Transverse colon (tissue), 3 donors: ENCODE results near the gene OSTN.

Source experiments
- EP300 ChIP-seq: sonication (generic); formaldehyde crosslinking; IDR thresholded peaks from one replicate; pipeline ENCODE4 v1.6.1; 2017; ENCODE audit warnings: antibody characterized with exemption, low read depth
- TF ChIP-seq, protein P1 (sequence below), 5 experiments: fragments of 200-600 bp in 3 of 5; fragments of 450-650 bp in 2 of 5; sonication (generic) in 3 of 5; IDR thresholded peaks; 1 replicate in 2 of 5; 2 replicates in 3 of 5; pipeline ENCODE4 v1.5.1; 2016 to 2017; ENCODE audit warnings: antibody characterized with exemption in 5 of 5, inconsistent platforms in 3 of 5, mild to moderate bottlenecking in 2 of 5, moderate library complexity in 1 of 5

DNA sequence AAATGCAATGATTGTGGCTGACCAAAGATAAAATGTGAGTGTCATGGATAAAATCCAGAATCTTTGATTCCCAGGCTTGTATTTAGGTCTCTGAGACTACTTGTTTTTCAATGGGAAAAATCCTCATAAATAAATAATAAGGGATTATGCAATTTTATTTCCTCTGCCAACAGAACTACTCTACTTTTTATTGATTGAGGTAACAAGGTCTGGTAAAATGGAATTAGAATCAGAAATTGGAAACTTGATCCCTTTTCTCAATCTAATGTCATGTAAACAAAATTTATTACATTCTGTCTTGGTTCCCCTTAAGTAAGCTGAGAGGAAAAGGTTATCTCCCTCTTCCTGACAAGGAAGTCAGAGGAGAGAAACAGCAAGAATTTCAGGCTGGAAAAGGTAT is 81.8 kb downstream of the OSTN start:
- TF ChIP-seq, protein P1, sequence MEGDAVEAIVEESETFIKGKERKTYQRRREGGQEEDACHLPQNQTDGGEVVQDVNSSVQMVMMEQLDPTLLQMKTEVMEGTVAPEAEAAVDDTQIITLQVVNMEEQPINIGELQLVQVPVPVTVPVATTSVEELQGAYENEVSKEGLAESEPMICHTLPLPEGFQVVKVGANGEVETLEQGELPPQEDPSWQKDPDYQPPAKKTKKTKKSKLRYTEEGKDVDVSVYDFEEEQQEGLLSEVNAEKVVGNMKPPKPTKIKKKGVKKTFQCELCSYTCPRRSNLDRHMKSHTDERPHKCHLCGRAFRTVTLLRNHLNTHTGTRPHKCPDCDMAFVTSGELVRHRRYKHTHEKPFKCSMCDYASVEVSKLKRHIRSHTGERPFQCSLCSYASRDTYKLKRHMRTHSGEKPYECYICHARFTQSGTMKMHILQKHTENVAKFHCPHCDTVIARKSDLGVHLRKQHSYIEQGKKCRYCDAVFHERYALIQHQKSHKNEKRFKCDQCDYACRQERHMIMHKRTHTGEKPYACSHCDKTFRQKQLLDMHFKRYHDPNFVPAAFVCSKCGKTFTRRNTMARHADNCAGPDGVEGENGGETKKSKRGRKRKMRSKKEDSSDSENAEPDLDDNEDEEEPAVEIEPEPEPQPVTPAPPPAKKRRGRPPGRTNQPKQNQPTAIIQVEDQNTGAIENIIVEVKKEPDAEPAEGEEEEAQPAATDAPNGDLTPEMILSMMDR (IDR thresholded peaks at IDR 0.05) = no peak
- no peak for TF ChIP-seq EP300
